ENCODE measurements around the gene CDH13. TPM values are rescaled to one million over a fixed set of nuclear protein-coding genes. Genes with fewer than 3 reads are reported as not detected.

CDH13 gene
- total and polyA plus RNA-seq, 2 of the 8 experiments (the other 6 are each of a cell fraction or from before 2014, with no cell fraction given): 2.3 to 2.4 TPM

GRCh38 chr16:83224642-83225041 is 597.9 kb downstream of the CDH13 start (continued):
- no peak for TF ChIP-seq SIN3A (conservative IDR thresholded peaks at IDR 0.05 in 1 of 2, IDR thresholded peaks at IDR 0.05 in 1 of 2; ENCODE audit: low read depth in 1 of 2, low read length in 2 of 2)
